GM10847 (cell line): ENCODE measurements around the gene RASL12.

Experiments used
- POLR2A ChIP-seq: IDR thresholded peaks from 2 replicates; pipeline ENCODE4 v1.6.1; 2011; ENCODE audit not compliant: insufficient read length; ENCODE audit errors: extremely low read depth

The RASL12 gene, protein sequence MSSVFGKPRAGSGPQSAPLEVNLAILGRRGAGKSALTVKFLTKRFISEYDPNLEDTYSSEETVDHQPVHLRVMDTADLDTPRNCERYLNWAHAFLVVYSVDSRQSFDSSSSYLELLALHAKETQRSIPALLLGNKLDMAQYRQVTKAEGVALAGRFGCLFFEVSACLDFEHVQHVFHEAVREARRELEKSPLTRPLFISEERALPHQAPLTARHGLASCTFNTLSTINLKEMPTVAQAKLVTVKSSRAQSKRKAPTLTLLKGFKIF

DNA sequence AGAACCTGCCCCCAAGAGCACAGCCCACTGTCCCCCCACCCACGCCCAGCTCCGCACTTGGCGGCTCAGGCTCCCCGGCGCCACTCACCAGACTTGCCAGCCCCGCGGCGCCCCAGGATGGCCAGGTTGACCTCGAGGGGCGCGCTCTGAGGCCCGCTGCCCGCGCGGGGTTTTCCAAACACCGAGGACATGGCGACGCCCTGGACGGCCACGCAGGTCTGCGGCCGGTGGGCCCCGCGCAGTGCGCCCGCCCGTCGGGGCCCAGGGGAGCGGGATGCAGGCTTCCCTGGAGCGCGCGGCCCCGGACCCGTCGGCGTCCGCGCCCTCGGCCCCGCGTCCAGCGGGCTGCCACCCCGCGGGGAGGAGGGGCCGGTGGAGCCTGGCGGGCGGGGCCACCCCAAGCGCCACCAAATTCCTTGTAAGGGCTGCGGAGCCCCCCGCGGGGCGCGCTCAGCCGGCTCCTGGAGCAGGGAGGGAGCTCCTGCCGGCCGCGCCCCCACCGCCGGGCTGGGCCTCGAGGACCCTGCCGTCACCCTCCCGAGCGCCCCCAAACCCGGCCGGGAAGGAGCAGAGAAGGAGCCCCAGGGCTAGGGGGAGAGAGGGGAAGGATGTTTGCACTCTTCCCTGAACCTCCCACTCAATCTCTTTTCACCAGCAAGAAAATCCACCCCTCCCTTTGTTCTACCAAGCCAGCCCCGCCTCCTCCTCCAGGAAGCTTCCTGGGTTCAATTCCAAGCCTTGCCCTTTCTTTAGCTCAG lies at the start of gene RASL12:
RASL12 (minus strand) TSS at position 347 of the 758 bp plus-strand sequence; CDS start at position 191, 156 bp downstream.
- TF ChIP-seq POLR2A = no peak

DNA sequence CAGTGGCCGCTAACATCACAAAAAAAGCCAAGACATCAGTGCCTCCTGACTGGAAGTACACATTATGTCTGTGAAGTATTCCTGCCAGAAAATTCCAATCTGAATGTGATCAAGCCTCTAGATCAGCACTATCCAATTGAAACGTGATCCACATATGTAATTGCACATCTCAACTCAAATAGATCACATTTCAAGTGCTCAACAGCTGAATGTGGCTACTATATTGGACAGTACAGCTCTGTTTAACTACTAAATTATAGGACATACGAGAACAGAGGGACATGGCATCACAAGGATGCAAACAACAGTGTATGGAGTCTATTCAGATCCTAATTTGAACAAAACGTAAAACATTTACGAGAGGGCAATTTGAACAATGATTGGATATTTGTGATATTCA lies 47.8 kb upstream of the RASL12 start:
- no peak for TF ChIP-seq POLR2A

DNA sequence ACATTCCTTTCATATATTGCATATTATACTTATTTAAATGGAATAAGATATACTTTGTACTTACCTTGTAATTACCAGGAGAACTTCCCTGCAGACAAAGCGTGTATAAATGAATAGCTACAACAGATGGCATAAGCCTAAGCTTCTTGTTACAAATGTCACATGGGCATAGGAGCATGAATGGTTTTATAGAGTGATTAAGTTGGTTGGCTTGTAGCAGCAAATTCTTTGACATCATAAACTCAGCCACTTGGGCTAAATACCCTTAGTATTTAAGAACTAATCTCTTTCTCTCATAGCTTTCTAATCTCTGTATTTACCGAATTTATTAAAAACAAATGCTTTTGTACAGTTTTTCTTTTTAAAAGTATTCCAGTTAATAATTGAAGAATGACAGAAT lies 47.3 kb upstream of the RASL12 start, which contains the start of gene UBAP1L:
UBAP1L (minus strand) TSS at position 115 of the 400 bp plus-strand sequence. CDS start 8,985 bp downstream, outside the sequence.
- TF ChIP-seq POLR2A = no peak

DNA sequence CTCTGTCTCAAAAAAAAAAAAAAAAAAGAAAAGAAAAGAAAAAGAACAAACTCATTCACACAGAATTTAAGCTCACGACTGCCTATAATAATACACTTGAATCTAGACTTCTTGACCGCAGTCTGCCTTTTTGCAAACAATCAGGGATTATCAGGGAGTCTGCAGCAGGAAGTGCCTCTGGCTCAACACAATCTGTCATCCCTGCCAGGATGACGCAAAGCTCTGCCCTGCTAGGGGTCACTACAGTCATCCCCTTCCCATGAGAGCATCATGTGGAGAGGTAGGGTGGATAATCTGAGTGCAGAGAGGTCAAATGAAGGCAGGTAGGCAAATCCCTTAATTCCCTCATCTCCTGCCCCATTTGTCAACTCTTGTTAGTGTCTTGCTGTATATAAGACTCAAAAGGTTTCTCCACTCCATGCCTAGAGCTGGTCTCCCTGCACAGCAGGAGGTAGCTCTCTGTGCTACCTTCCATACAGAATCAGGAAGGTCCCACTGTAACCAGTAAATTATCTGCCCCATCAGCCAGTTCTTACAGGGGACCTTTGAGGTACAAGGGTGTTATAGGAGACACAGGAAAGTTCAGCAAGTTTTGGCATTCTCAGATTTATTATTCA lies 43.0 kb upstream of the RASL12 start:
- no peak for TF ChIP-seq POLR2A

DNA sequence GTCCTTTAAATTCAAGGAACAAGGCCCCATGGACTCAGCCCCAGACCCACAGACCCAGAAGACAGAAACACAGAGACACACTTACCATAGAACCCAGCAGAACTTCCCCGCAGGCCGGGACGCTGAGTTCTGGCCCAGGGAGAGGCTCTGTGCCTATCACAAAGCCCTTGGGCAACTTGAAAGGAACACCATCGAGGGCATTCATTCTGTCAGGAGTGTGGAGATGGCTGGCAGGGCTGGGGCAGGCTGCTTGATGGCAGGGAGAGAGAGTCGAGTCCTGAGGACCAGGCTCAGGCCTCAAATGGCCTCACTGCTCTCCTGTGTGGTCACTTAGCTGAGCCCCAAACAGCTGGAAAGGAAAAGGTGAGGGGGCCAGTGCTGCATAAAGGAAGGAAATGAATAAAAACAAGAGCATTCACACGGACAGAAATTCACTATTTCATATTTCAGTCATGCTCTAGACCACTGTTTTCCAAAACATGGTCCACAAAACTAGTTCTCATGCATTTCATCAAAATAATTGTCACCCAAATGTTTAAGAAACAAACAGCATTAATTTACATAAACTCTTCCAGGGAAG lies 38.3 kb upstream of the RASL12 start:
- TF ChIP-seq POLR2A = no peak

DNA sequence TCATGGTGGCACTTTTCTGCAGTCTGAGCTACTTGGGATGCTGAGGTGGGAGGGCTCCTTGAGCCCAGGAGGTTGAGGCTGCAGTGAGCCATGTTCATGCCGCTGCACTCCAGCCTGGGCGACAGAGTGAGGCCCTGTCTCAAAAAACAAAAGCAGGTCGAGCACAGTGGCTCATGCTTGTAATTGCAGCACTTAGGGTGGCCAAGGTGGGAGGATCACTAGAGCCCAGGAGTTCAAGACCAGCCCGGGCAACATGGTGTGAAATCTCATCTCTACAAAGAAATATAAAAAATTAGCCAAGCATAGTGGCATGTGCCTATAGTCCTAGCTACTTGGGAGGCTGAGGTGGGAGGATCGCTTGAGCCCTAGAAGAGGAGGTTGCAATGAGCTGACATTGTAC lies 37.2 kb upstream of the RASL12 start:
- no peak for TF ChIP-seq POLR2A

DNA sequence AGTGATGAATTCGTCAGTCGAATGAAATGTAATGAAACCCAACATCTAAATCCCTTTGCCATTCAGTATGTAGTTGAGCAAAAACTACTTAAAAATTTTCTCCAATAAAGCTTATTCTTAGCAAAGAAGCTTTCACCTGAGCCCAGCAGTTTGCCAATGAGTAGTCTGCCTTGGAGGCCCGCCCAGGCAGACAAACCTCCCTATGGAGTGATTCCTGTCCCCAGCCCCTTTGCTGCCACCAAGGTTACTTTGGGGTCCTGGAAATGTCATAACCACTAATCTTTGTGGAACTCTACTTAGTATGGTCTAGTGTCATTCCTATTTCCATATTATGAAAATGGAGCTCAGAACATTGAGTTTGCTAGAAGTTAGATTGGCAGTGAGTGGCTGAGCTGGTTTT lies 35.1 kb upstream of the RASL12 start:
- no peak for TF ChIP-seq POLR2A

DNA sequence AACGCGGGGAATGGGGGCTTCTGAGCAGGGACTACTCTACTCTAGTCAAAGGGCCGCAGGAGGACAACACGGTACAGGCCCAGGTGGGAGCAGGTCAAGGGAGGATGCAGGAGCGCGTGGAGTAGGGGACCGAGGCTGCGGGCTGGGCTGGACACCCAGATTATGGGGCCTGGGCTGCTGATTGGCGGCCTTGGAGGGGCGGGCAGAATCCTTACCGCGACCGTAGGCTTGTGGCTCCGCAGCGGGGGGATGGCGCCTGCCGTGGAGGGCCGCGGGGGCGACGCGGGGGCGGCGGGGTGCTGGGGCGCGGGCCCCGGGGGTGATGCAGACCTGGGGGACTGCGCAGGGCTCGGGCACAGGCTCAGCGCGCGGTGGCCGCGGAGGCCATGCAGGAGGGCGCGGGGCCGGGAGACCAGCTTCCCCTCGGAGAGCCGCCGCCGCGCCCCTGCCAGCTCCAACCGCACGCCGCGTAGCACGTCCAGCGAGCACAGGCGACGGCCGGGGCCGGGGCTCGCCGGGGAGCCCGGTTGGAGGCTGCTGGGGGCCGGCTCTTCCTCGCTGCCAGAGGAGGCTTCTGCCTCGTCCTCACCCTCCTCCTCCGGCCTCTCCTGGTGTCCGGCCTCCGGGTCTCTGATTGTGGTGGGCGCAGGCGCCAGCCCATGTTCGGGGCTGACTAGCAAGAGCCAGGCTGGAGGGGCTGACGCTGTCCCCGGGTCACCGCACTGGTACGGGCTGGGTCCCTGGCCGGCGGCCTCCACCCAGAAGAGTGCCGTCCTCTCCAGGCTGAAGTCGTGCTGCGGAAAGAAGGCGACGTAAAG lies 34.3 kb upstream of the RASL12 start:
- no peak for TF ChIP-seq POLR2A

DNA sequence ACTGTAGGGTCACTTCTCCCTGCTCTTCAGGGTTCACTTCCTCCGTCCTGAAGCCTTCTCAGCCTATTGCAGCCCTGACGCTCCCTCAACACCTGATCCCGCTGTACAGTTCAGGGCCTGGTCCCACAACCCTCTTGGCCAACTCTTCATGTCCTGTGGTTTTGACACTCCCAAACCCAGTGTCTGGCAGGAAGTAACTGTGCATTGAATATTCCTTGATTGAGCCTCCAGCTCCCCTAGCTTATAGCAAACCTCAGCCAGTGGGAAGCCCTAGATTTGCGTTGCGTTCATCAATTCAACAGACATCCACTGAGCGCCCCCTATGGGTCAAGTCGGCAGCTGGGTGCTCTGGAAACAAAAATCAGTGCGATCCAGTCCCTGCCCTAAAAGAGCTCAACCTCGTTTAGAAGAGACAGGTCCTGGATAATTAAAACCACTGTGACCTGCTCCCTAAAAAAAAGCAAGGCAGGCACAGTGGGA lies 33.7 kb upstream of the RASL12 start:
- TF ChIP-seq POLR2A = no peak

DNA sequence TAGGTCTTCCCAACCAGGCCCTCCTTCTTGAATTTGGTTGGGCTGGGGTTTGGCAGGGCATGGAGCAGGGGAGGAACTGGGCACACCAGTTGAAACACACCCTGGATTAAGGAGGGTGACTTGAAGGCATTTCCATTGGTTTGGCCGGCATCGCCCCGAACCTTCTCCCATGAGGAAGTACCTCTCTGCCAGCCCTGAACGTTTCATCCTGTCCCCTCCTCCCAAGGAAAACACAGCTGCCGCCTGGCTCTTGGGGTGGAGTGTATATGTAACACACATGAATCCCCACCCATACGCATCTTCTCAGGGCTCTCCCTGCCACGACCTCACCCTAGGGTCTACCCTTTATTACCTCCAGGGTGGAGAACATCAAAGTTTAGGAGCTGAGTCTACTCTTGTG lies 32.7 kb upstream of the RASL12 start:
- no peak for TF ChIP-seq POLR2A

DNA sequence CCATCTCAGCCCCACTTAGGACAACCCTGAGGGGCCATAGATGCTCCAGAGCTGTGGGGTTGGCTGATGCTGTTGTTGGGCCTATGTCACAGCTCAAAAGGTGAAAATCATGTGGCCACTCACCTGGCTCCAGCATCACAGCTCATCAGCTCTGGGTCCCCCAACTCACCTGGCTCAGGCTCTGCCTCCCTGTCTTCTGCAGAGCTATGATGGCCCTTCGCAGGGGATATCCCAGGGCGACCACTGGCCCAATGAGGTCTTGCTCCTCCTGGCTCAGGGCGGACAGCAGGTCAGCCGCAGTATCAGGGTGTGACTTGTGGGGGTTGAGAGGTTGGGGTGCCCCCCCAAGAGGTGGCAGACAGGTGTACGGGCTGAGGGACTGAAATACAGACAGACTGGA lies 31.5 kb upstream of the RASL12 start:
- no peak for TF ChIP-seq POLR2A

DNA sequence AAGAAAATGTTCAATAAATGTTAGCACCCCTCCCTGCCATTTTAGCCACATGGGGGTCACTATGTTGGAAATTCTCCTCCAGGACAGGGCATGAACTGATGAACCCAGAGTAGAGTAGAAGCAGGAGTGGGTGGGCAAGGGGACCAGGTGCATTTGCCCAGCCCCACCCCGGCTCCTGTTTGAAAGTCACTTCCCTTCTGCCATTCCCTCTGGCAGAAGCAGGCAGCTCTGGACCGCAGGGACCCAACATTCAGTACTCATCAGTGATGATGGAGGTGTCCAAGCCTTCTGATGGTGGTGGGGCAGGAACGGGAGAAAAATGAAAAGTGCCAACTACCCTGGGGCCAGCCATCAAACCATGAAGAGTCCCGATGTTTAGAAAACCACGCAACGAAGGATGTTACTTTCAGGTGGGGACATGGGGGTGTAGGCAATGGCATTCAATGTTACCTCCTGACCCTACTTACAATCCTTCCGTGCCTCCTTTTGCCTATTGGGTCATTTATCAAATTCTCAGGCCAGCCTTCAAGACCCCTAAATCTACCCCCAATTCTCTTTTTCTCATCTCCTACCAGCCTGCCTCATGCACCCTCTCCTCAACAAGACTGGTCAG lies 30.0 kb upstream of the RASL12 start:
- no peak for TF ChIP-seq POLR2A

DNA sequence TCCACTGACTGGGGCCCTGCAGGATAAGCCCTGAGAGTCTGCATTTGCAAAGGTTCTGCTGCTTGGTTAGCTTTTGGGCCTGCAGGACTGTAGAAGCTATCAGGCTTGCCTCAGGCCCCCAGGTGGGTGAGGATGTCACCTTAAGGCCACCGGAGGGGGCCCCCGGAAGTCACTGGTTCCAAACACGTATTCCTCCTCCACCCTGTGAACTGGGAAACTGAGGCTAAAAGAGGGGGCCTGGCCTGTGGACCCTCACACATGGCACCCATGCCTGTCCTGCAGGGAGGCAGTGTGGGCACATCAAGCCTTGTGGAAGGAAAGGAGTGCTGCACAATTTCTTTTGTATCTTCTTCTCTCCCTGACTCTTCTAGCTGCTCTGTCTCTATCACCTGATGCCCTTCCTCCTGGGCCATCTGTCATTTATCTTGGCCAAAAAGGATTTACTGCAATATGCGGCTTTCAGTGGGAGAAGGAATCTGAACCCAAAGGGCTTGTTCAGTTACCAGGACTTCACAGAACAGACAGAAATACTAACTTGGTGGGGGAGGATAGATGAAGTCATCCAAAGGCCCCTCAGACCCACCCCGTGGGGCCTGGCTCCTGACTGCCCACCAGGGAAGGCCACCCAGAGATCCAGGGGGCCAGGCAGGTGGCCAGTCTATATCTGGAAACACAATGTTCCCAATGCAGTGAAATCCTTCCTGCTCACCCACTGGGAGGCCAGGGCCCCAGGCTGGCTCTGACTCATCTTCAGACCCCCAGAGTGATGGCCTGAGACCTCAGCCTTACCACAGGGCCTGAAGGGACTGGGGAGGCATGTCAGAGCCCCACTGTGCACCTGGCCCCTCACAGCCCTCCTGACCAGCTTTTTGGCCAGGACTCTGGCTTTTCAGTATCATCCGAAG lies 28.9 kb upstream of the RASL12 start:
- TF ChIP-seq POLR2A = no peak
